ENCODE measurements around the gene DND1.

DNA sequence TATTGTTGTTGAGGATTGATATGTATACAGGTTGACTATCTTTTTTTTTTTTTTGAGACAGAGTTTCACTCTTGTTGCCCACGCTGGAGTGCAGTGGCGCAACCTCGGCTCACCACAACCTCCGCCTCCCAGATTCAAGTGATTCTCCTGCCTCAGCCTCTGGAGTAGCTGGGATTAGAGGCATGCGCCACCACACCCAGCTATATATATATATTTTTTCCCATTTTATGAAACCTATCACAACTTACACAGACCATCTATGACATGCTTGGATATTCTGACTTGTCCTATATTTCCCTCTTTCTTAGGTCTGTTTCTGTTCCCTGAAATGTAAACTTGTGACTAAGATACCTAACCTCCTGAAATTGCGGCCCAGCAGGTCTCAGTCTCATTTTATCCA, 45.4 kb downstream of the DND1 start:
- no peak for TF ChIP-seq POLR2A (IDR thresholded peaks at IDR 0.05)
- TF ChIP-seq, protein P1, sequence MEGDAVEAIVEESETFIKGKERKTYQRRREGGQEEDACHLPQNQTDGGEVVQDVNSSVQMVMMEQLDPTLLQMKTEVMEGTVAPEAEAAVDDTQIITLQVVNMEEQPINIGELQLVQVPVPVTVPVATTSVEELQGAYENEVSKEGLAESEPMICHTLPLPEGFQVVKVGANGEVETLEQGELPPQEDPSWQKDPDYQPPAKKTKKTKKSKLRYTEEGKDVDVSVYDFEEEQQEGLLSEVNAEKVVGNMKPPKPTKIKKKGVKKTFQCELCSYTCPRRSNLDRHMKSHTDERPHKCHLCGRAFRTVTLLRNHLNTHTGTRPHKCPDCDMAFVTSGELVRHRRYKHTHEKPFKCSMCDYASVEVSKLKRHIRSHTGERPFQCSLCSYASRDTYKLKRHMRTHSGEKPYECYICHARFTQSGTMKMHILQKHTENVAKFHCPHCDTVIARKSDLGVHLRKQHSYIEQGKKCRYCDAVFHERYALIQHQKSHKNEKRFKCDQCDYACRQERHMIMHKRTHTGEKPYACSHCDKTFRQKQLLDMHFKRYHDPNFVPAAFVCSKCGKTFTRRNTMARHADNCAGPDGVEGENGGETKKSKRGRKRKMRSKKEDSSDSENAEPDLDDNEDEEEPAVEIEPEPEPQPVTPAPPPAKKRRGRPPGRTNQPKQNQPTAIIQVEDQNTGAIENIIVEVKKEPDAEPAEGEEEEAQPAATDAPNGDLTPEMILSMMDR (IDR thresholded peaks at IDR 0.05), result no peak

Data from esophagus squamous epithelium (tissue), 4 donors.